K562 (cell line): Measurements from ENCODE around the gene SUPT5H. TPM values are rescaled to one million over a fixed set of nuclear protein-coding genes. Genes with fewer than 3 reads are reported as not detected.

Source experiments
- ATF4 ChIP-seq: fragments of 450-650 bp; formaldehyde crosslinking; IDR thresholded peaks from 2 replicates; pipeline ENCODE4 v1.4.0; 2022; ENCODE audit warnings: mild to moderate bottlenecking, moderate library complexity
- BCL6 ChIP-seq: fragments of 250-450 bp; sonication (Bioruptor Pico); IDR thresholded peaks from 2 replicates; pipeline ENCODE4 v1.4.0; 2020
- BCOR ChIP-seq: fragments of 450-650 bp; IDR thresholded peaks from 2 replicates; pipeline ENCODE4 v1.6.1; 2016
- BRD9 ChIP-seq: fragments of 450-650 bp; IDR thresholded peaks from 2 replicates; pipeline ENCODE4 v1.6.1; 2018; ENCODE audit warnings: low read depth; ENCODE audit not compliant: partially characterized antibody
- CREM ChIP-seq: IDR thresholded peaks from 2 replicates; pipeline ENCODE4 v1.6.1; 2014; ENCODE audit warnings: antibody characterized with exemption, low read depth
- ELF1 ChIP-seq: fragments of 200-800 bp; sonication (Bioruptor generic); IDR thresholded peaks from 2 replicates; pipeline ENCODE4 v1.6.1; 2016; ENCODE audit warnings: missing genetic modification characterization, missing compliant biosample characterization
- ELK1 ChIP-seq: sonication (generic); formaldehyde crosslinking; IDR thresholded peaks from 2 replicates; pipeline ENCODE4 v1.8.1; 2022; ENCODE audit warnings: missing genetic modification reagents
- HEY1 ChIP-seq: fragments of 250-450 bp; sonication (Bioruptor Pico); IDR thresholded peaks from 2 replicates; pipeline ENCODE4 v1.5.0; 2020; ENCODE audit warnings: mild to moderate bottlenecking, moderate library complexity, borderline replicate concordance
- NR2F6 ChIP-seq: fragments of 450-650 bp; formaldehyde crosslinking; IDR thresholded peaks from 2 replicates; pipeline ENCODE4 v1.4.0; 2020; ENCODE audit warnings: mild to moderate bottlenecking
- SMAD2 ChIP-seq: fragments of 150-350 bp; IDR thresholded peaks from 2 replicates; pipeline ENCODE4 v1.6.1; 2014; ENCODE audit warnings: low read depth, mild to moderate bottlenecking, low read length
- TBL1XR1 ChIP-seq, 2 experiments: IDR thresholded peaks; 2 replicates each; pipeline ENCODE4 v1.6.1; 2012; ENCODE audit warnings: improper control_type of control experiment in 2 of 2, low read length in 2 of 2, mild to moderate bottlenecking in 1 of 2
- U2AF1 ChIP-seq: fragments of 200-400 bp; formaldehyde crosslinking; optimal IDR thresholded peaks from 2 replicates; pipeline ENCODE3; 2017; ENCODE audit warnings: mild to moderate bottlenecking, low read depth, low read length, moderate library complexity
- VEZF1 ChIP-seq: fragments of 200-800 bp; sonication (Bioruptor generic); IDR thresholded peaks from 2 replicates; pipeline ENCODE4 v1.6.1; 2017; ENCODE audit warnings: missing genetic modification characterization, missing compliant biosample characterization
- ZHX1 ChIP-seq: fragments of 150-350 bp; conservative IDR thresholded peaks from 2 replicates; pipeline ENCODE4 v1.6.1; 2014; ENCODE audit warnings: low read length
- ZNF232 ChIP-seq: sonication (generic); formaldehyde crosslinking; IDR thresholded peaks from 2 replicates; pipeline ENCODE4 v1.8.0; 2022; ENCODE audit warnings: mild to moderate bottlenecking, missing genetic modification reagents
- ZNF311 ChIP-seq: fragments of 250-450 bp; sonication (Bioruptor Pico); IDR thresholded peaks from 2 replicates; pipeline ENCODE4 v1.4.0; 2020; ENCODE audit warnings: mild to moderate bottlenecking, moderate library complexity
- ZNF324 ChIP-seq: fragments of 250-450 bp; sonication (Bioruptor Pico); IDR thresholded peaks from 2 replicates; pipeline ENCODE4 v1.4.0; 2020; ENCODE audit warnings: mild to moderate bottlenecking
- ZNF449 ChIP-seq: fragments of 250-450 bp; sonication (Bioruptor Pico); IDR thresholded peaks from 2 replicates; pipeline ENCODE4 v1.8.0; 2022; ENCODE audit warnings: moderate library complexity, mild to moderate bottlenecking, inconsistent platforms
- ZNF57 ChIP-seq: fragments of 450-650 bp; formaldehyde crosslinking; IDR thresholded peaks from 2 replicates; pipeline ENCODE4 v1.4.0; 2020; ENCODE audit warnings: mild to moderate bottlenecking, moderate library complexity
- ZNF583 ChIP-seq: fragments of 250-450 bp; sonication (Bioruptor Pico); IDR thresholded peaks from 2 replicates; pipeline ENCODE4 v1.4.0; 2020
- polyA plus RNA-seq, 8 experiments: library from polyadenylated mRNA; depleted of rRNA in 4 of 8; stranded (reverse) in 5 of 8; unstranded in 3 of 8; fragments of >200 nt; fragmentation: Nextera tagmentation in 2 of 8; fragmentation: Illumina TruSeq in 1 of 8; extraction: Ambion mirVana in 2 of 8; extraction: Trizol in 1 of 8; gene quantifications; 2 replicates each; pipeline versions ENCODE4 v1.2.1 to v1.2.3, GENCODE V29; 2011 to 2014; ENCODE audit warnings: inconsistent platforms in 1 of 8, missing spikeins in 1 of 8
- total RNA-seq, 7 experiments: library from RNA; depleted of rRNA in 6 of 7; stranded (reverse); fragments of >200 nt in 6 of 7; fragmentation: Illumina TruSeq in 2 of 7; extraction: Trizol in 2 of 7; gene quantifications; 2 replicates each; pipeline versions ENCODE4 v1.2.1 to v1.2.3, GENCODE V29; 2011 to 2021; ENCODE audit warnings: low replicate concordance in 1 of 7

Gene SUPT5H
- total and polyA plus RNA-seq, 9 of the 15 experiments (the other 6 are each of a cell fraction or from before 2014, with no cell fraction given) = 13.3 to 85.9 (median 35.9) TPM

GRCh38 chr19:39412100-39412866 is 33.1 kb upstream of the SUPT5H start, which contains the start of gene PLEKHG2 (continued):
- TF ChIP-seq BRD9 = peak; percentile 71
- TF ChIP-seq BCOR = peak; percentile 88
- no peak for TF ChIP-seq ATF4
- TF ChIP-seq ELF1 (tag) = peak; percentile 93
- no peak for TF ChIP-seq ZNF57
- no peak for TF ChIP-seq BCL6 (CRISPR knock-in tag)
- TF ChIP-seq ELK1 = no peak
- TF ChIP-seq U2AF1 = no peak
- TF ChIP-seq TBL1XR1 (IDR thresholded peaks at IDR 0.05; ENCODE audit: low read length in 2 of 2) = peak; percentile 65 to 97; a peak in 3 of 4 replicates
- no peak for TF ChIP-seq ZNF232
- TF ChIP-seq SMAD2 = no peak
- TF ChIP-seq ZHX1 = no peak
- TF ChIP-seq VEZF1 (CRISPR knock-in tag) = peak; percentile 97
- no peak for TF ChIP-seq NR2F6 (CRISPR knock-in tag)
- no peak for TF ChIP-seq ZNF449
- TF ChIP-seq ZNF311 (CRISPR knock-in tag) = no peak
- TF ChIP-seq HEY1 = no peak
- TF ChIP-seq ZNF583 (CRISPR knock-in tag) = peak; percentile 27; the same call in 1 of the 2 replicates
- 0 out of 2 replicates have a peak, but pooled peaks have one; percentile 9 for TF ChIP-seq ZNF324
- TF ChIP-seq CREM = peak; percentile 92
